ENCODE results near the gene SKI. TPM values are rescaled to one million over a fixed set of nuclear protein-coding genes. Genes with fewer than 3 reads are reported as not detected.

Gene SKI
- total and polyA plus RNA-seq, 2 of the 4 experiments (the other 2 are of a cell fraction) = 2.3 to 20.1 TPM

- intact Hi-C loops (cut with micrococcal nuclease) (loop anchor here (2.0 kb wide), 1 partner anchor 27 kb away; no protein-coding TSS in a partner anchor), in situ Hi-C loops (cut with MboI; ENCODE audit: low sequenced_read_pairs) (no loop called here), dilution Hi-C loops (cut with HindIII; ENCODE audit: low sequenced_read_pairs, unreplicated experiment) (no loop called here)
- CTCF ChIA-PET = interaction anchor here (1.5 kb wide), 1 partner anchor 108 kb away, joined by 3 read pairs; no protein-coding TSS in a partner anchor
- Histone ChIP-seq H3K27ac (ENCODE audit: insufficient read depth, low read length) (peak overlapping the region; percentile 87), H4K8ac (ENCODE audit: low read depth in 2 of 2, low read length in 2 of 2) (peak overlapping the region; percentile 13 to 76; a peak in 3 of 4 replicates), H2BK15ac (ENCODE audit: low read depth, low read length) (no peak overlapping the region; the same call in 2 of the 3 replicates), H3K18ac (ENCODE audit: low read depth, low read length) (no peak overlapping the region), H3K4ac (ENCODE audit: low read depth, low read length) (peak overlapping the region; percentile 82), H3K4me3 (ENCODE audit: insufficient read depth, low read depth, low read length) (0 out of 2 replicates have a peak overlapping the region, but pooled peaks have one; percentile 67), H3K23ac (ENCODE audit: low read depth, low read length) (peak overlapping the region; percentile 82; the same call in 1 of the 2 replicates), H4K5ac (ENCODE audit: low read depth, low read length) (peak overlapping the region; percentile 61; the same call in 1 of the 2 replicates), H2AK9ac (replicated peaks; ENCODE audit: low read depth, low read length, poor library complexity) (peak overlapping the region; percentile 90), H3K56ac (ENCODE audit: extremely low read depth, insufficient read depth, low read length) (no peak overlapping the region), H4K91ac (ENCODE audit: insufficient read depth, low read depth, low read length) (peak overlapping the region; percentile 68), H3K9me3 (ENCODE audit: control insufficient read depth, insufficient read depth, low read length) (no peaks in the 10 kb centered on the region), H2BK5ac (ENCODE audit: low read depth, low read length, poor library complexity, severe bottlenecking) (peak overlapping the region; percentile 75), H2AFZ (replicated peaks; ENCODE audit: low read length, poor library complexity) (peak overlapping the region; percentile 93), H3K14ac (replicated peaks; ENCODE audit: low read depth, low read length) (peak overlapping the region; percentile 86; the same call in 1 of the 2 replicates), H3K4me2 (ENCODE audit: low read depth, low read length) (peak overlapping the region; percentile 98), H3K4me1 (ENCODE audit: control insufficient read depth, insufficient read depth, low read length) (peaks cover 37% of the 10 kb centered on the region), H2BK120ac (ENCODE audit: low read depth, low read length) (peak overlapping the region; percentile 44; the same call in 1 of the 2 replicates), H3K9ac (ENCODE audit: low read depth, low read length) (peak overlapping the region; percentile 85), H3K36me3 (ENCODE audit: control insufficient read depth, insufficient read depth, low read length) (no peaks in the 10 kb centered on the region), H2AK5ac (ENCODE audit: low read depth, low read length) (peak overlapping the region; percentile 85; the same call in 1 of the 2 replicates), H3K9me1 (ENCODE audit: insufficient read depth, low read length) (peaks cover 5% of the 10 kb centered on the region), H3K27me3 (ENCODE audit: control insufficient read depth, insufficient read depth, low read length) (no peaks in the 10 kb centered on the region), H4K20me1 (ENCODE audit: insufficient read depth, low read length) (no peaks in the 10 kb centered on the region), H3K79me1 (ENCODE audit: low read depth in 1 of 2, low read length in 2 of 2) (peaks cover 14 to 51% of the 10 kb centered on the region in 2 experiments), H2BK20ac (ENCODE audit: low read depth, low read length) (no peak overlapping the region)
- ATAC-seq (ENCODE audit: low read depth) = no peak
- no TSS peak for BruUV-seq (replicated peaks)
- TF ChIP-seq MXI1 (IDR thresholded peaks at IDR 0.05; ENCODE audit: borderline replicate concordance, low read depth, low read length) (no peak), CHD1 (IDR thresholded peaks at IDR 0.05; ENCODE audit: low read depth, low read length) (no peak), CTCF (conservative IDR thresholded peaks at IDR 0.05; ENCODE audit: low read depth, low read length) (no peak), BHLHE40 (IDR thresholded peaks at IDR 0.05; ENCODE audit: low read depth, low read length) (no peak), RCOR1 (IDR thresholded peaks at IDR 0.05; ENCODE audit: insufficient replicate concordance, low read length) (no peak), CEBPB (IDR thresholded peaks at IDR 0.05; ENCODE audit: low read depth, low read length) (no peak), SMC3 (IDR thresholded peaks at IDR 0.05; ENCODE audit: low read depth, low read length) (no peak), FOS (IDR thresholded peaks at IDR 0.05; ENCODE audit: low read depth, low read length) (no peak)
- TF ChIP-seq, protein P1, sequence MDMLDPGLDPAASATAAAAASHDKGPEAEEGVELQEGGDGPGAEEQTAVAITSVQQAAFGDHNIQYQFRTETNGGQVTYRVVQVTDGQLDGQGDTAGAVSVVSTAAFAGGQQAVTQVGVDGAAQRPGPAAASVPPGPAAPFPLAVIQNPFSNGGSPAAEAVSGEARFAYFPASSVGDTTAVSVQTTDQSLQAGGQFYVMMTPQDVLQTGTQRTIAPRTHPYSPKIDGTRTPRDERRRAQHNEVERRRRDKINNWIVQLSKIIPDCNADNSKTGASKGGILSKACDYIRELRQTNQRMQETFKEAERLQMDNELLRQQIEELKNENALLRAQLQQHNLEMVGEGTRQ (IDR thresholded peaks at IDR 0.05; ENCODE audit: low read depth, low read length) = no peak
- DNase-seq = no peak
- POLR2A ChIA-PET (ENCODE audit: unreplicated experiment) = interaction anchor here (0.7 to 1.1 kb wide), 2 partner anchors 14 to 24 kb away, joined by 3 read pairs; no protein-coding TSS in a partner anchor
- WGBS, 2 experiments (ENCODE audit: extremely low coverage in 2 of 2, insufficient read length in 1 of 2) = 86% methylated on average over 15 of the region's 25 CpGs; no CpG with 5 or more reads in 1 of the 2 experiments
Measured at GRCh38 chr1:2203671-2204414, 24.3 kb upstream of the SKI start.
